Spleen (tissue), 7 donors: ENCODE data around the gene FRMPD2.

Experiments
- POLR2A ChIP-seq, 3 donors: fragments of 450-650 bp; IDR thresholded peaks; one replicate each; pipeline ENCODE4 v1.5.1; 2017; ENCODE audit warnings: antibody characterized with exemption in 3 of 3, mild to moderate bottlenecking in 1 of 3
- POLR2AphosphoS5 ChIP-seq, 3 donors: sonication (generic); formaldehyde crosslinking; IDR thresholded peaks; one replicate each; pipeline ENCODE4 v1.5.1; 2017; ENCODE audit warnings: antibody characterized with exemption in 3 of 3
- TF ChIP-seq, protein P1 (sequence below), 11 experiments: fragments of 200-600 bp in 7 of 11; fragments of 450-650 bp in 4 of 11; sonication (generic) in 4 of 11; IDR thresholded peaks in 8 of 11; conservative IDR thresholded peaks in 3 of 11; 1 replicate in 7 of 11; 2 replicates in 4 of 11; pipeline versions ENCODE4 v1.4.0 to v1.8.0; 2016 to 2021; ENCODE audit warnings: antibody characterized with exemption in 11 of 11, inconsistent platforms in 4 of 11, mild to moderate bottlenecking in 1 of 11
- donor health status: DM: no; HTN: no; CAD: no; lungs with moderate emphysema.
- donor health status: DM: no; HTN: no; CAD: no.
- donor health status: DM: no; HTN: no; CAD: no.

DNA sequence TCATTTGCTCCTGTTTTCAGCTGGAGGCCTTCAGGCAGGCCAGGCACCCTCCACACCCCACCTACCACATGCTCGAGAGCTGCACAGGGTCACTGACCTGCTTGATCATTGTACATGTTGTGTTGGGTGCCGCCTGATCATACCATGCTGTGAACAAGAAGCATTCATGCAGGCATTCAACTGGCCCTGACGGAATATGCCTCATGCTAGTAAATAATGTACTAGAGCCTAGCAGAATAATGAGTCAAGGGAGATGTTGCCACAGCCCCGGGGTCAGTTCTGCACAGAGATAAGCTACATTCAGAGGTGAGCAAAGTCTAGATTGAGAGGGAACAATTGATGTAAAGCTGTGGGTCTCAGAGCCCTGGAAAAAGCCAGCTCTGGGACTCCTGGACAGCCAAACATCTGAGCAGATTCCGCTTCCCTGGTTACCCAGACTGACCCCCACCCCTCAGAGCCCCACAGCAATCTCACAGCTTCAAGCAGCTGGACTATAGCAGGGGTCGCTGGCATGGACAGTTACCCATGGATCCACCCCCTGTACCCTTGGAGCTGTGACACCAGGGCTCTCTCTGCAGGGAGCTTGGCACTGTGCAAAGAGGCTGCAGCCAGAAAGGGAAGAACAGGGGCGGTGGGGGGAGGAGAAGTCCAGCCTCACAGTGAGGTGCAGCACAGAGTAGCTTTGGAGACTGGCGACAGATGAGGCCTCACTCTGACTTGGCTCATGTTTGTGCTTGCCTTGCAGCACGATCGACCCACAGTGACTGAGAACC lies 86.6 kb downstream of the FRMPD2 start:
- no peak for TF ChIP-seq POLR2A (IDR thresholded peaks at IDR 0.05)
- TF ChIP-seq POLR2AphosphoS5 (IDR thresholded peaks at IDR 0.05): no peak
- TF ChIP-seq, protein P1, sequence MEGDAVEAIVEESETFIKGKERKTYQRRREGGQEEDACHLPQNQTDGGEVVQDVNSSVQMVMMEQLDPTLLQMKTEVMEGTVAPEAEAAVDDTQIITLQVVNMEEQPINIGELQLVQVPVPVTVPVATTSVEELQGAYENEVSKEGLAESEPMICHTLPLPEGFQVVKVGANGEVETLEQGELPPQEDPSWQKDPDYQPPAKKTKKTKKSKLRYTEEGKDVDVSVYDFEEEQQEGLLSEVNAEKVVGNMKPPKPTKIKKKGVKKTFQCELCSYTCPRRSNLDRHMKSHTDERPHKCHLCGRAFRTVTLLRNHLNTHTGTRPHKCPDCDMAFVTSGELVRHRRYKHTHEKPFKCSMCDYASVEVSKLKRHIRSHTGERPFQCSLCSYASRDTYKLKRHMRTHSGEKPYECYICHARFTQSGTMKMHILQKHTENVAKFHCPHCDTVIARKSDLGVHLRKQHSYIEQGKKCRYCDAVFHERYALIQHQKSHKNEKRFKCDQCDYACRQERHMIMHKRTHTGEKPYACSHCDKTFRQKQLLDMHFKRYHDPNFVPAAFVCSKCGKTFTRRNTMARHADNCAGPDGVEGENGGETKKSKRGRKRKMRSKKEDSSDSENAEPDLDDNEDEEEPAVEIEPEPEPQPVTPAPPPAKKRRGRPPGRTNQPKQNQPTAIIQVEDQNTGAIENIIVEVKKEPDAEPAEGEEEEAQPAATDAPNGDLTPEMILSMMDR (IDR thresholded peaks at IDR 0.05 in 8 of 11, conservative IDR thresholded peaks at IDR 0.05 in 3 of 11): no peak
